ENCODE data around the gene FUT8. TPM values are rescaled to one million over a fixed set of nuclear protein-coding genes. Genes with fewer than 3 reads are reported as not detected.

FUT8 gene
- total RNA-seq, 1 experiment from 2014 or later: 42.3 TPM

GRCh38 chr14:65433646-65434045 lies 21.1 kb downstream of the FUT8 start:
- no peak for DNase-seq (ENCODE audit: low read depth, low spot score)
- no peak overlapping the region for H3K4me2 ChIP-seq (ENCODE audit: low read length)
- BruUV-seq (replicated peaks): no TSS peak
- no peaks in the 10 kb centered on the region for H3K36me3 ChIP-seq (ENCODE audit: control insufficient read depth in 1 of 2, insufficient read depth in 2 of 2, low read length in 2 of 2)
- ChIA-PET POLR2A (no interaction called here), CTCF (no interaction called here), RAD21 (ENCODE audit: low non-redundant PET in 1 of 2, low total read pairs in 2 of 2, uncharacterized antibody in 2 of 2, unreplicated experiment in 2 of 2) (no interaction called here)
- intact Hi-C loops (cut with micrococcal nuclease): no loop called here
- H3K9me3 ChIP-seq (ENCODE audit: control insufficient read depth in 1 of 2, insufficient read depth in 1 of 2, low read depth in 1 of 2, low read length in 2 of 2): no peaks in the 10 kb centered on the region
- no peaks in the 10 kb centered on the region for H3K9me2 ChIP-seq (ENCODE audit: insufficient read depth)
- no peak overlapping the region for H2AFZ ChIP-seq (ENCODE audit: low read depth, low read length, poor library complexity, severe bottlenecking)
- peaks cover 10% of the 10 kb centered on the region for H3K79me2 ChIP-seq (ENCODE audit: insufficient read depth, low read length)
- no peaks in the 10 kb centered on the region for H4K20me1 ChIP-seq (ENCODE audit: insufficient read depth)
- no peak overlapping the region for H3K27ac ChIP-seq (ENCODE audit: low read depth, low read length)
- no peaks in the 10 kb centered on the region for H3K27me3 ChIP-seq (ENCODE audit: insufficient read depth, low read length)
- no peak overlapping the region for H3K4me3 ChIP-seq (replicated peaks in 1 of 2; ENCODE audit: low read depth in 1 of 2, low read length in 2 of 2)
- ATAC-seq: no peak
- no peak for TF ChIP-seq REST (IDR thresholded peaks at IDR 0.05; ENCODE audit: low read depth)
- no peak for TF ChIP-seq EGR1 (IDR thresholded peaks at IDR 0.05; ENCODE audit: low read depth)
- no peak for TF ChIP-seq ATF3 (IDR thresholded peaks at IDR 0.05)
- no peak for TF ChIP-seq POLR2A (IDR thresholded peaks at IDR 0.05; ENCODE audit: borderline replicate concordance, extremely low read depth, insufficient read depth, insufficient read length)
- TF ChIP-seq JUND (IDR thresholded peaks at IDR 0.05): no peak
- no peak for TF ChIP-seq CBX3 (IDR thresholded peaks at IDR 0.05; ENCODE audit: low read depth)
- no peak for TF ChIP-seq TCF7L2 (IDR thresholded peaks at IDR 0.05; ENCODE audit: borderline replicate concordance, extremely low read depth, insufficient read depth, insufficient read length)
- TF ChIP-seq ZNF274 (IDR thresholded peaks at IDR 0.05; ENCODE audit: low read depth, low read length): no peak
- TF ChIP-seq YY1 (IDR thresholded peaks at IDR 0.05; ENCODE audit: extremely low read depth, insufficient replicate concordance, low read depth, low read length): no peak
- no peak for TF ChIP-seq CTCF (IDR thresholded peaks at IDR 0.05 in 2 of 3, conservative IDR thresholded peaks at IDR 0.05 in 1 of 3; ENCODE audit: borderline replicate concordance in 1 of 3, insufficient read depth in 1 of 3, low read depth in 2 of 3, low read length in 2 of 3)
- no peak for TF ChIP-seq ZBTB33 (IDR thresholded peaks at IDR 0.05; ENCODE audit: extremely low read depth, insufficient replicate concordance, low read length)
- TF ChIP-seq RAD21 (IDR thresholded peaks at IDR 0.05; ENCODE audit: low read depth): no peak
- H3K4me1 ChIP-seq (ENCODE audit: control insufficient read depth in 1 of 2, insufficient read depth in 2 of 2, low read length in 2 of 2): no peaks in the 10 kb centered on the region
- no peak overlapping the region for H3K9ac ChIP-seq (ENCODE audit: low read length)

All from HCT116 (cell line).